Right hindlimb (tissue), 1 donor: ENCODE results near the gene PGM5.
A peak's percentile ranks its signal among the peaks of the same experiment; 100 is the strongest.

ENCODE experiments used
- DNase-seq: peaks from one replicate; pipeline ENCODE4 v3.0.0-alpha.2; 2018

The PGM5 gene

DNA sequence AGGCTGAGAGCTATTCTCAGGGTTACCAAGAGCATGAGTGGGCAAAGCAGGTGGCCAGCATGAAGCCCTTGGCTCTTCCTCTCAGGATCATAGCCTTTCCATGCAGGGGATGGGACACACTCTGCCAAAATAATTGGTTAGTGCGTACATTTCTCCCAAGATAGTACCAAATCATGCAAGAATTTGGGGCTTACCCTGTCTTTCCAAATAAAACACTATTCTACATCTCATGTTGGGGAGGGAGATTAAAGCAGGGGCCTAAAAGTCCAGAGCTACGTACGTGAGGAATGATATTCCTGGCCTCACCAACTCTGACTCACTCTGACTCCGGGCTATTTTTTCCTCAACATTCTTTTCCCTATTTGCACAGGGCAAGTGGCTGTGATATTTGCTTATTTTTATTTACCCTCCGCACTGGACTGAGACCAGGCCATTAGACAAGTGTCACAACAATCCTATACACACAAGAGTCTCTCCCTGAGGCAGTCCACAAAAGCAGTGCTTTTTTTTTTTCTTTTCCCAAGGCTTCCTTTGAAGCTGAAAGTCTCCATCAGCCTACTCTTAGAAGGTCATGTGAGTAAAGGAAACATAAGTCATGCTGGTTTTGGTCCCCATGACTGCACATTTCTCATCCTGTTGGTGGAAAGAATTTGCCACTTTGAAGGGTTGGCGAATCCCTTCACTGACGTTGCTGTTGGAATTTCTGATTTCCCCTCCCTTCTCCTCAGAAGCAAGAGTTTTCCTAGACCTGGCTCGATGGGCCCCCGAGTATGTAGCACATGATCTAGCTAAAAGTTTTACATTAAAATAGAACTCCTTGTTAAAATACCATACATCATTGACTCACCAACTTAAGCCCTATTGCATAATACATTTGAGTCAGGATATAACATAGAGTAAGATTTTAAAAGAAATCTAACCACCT lies 144.3 kb downstream of the PGM5 start:
- peak; percentile 27 for DNase-seq

DNA sequence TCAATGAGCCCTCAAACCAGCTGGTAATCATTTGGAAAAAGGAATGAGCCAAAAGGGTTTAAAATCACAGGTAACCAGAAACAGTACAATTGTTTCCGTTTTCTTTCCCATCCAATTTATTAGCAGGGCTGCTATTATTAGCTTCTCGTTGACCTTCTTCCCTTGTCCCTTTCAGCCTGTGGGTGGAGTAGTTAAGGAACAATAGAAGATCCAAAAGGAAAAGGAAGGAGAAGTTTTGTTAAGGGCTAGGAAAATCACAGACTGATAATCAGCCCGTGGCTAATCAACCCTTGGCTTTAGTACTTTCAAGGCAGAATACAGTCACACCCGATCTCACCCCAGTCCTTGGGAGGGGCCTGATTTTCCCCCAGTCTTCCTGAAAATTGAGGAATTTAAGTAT lies 145.9 kb downstream of the PGM5 start:
- no peak for DNase-seq

DNA sequence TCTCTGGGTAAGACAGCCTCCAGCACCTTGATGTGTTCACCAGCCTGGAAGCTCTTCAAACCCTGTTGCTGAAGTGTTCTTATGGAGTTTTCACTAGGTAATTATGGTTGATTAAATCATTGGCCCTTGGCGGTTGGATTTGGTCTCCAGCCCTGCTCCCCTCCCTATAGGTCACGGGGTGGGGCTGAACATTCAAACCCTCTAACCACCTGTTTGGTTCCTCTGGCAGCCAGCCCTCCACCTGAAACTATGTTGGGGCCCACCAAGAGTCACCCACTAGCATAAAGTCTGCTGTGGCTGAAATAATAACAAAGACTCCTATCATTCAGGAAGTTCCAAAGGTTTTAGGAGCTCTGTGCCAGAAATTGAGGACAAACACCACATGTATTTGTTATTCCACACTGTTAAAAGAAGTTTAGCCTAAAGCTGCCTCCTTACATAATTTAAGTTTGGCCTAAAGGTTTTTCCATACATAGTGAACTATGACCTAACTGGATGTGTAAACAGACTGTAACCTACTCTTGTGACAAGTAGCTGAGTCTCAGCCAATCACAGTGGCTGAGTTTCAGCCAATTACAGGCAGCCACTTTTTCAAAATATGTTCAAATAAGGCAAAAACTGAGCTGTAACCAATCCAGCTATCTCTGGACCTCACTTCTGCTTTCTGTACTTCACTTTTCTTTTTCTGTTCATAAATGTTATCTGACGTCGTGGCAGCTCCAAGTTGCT lies 149.4 kb downstream of the PGM5 start:
- no peak for DNase-seq

GRCh38 chr9:68506551-68506950 lies 150.1 kb downstream of the PGM5 start:
- no peak for DNase-seq

- DNase-seq = no peak
Observed at GRCh38 chr9:68507130-68507805, 150.9 kb downstream of the PGM5 start.

- no peak for DNase-seq
Observed at GRCh38 chr9:68507806-68508145, 151.4 kb downstream of the PGM5 start.

DNA sequence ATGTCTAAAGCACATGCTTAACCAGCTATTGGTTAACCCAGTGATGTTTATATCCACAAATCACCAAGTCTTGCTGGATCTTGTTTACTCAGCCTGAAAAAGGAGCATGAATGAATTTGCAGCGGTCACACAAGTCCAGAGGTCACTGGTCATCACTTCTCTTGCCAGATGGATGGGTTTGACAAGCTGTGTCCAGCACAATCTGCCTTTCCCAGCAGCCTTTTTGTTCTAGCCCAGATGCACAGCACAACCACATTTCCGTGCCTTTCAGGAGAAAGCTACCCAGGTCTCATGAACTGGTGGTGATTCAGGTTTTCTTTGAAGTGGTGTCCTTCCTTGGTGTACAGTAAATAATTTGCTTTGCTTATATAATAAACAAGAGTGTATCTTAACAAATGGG lies 152.1 kb downstream of the PGM5 start:
- no peak for DNase-seq

GRCh38 chr9:68509689-68510088 lies 153.3 kb downstream of the PGM5 start:
- no peak for DNase-seq

GRCh38 chr9:68513385-68513784 lies 157.0 kb downstream of the PGM5 start:
- no peak for DNase-seq

- DNase-seq = no peak
Observed at GRCh38 chr9:68513981-68514380, 157.6 kb downstream of the PGM5 start.

DNA sequence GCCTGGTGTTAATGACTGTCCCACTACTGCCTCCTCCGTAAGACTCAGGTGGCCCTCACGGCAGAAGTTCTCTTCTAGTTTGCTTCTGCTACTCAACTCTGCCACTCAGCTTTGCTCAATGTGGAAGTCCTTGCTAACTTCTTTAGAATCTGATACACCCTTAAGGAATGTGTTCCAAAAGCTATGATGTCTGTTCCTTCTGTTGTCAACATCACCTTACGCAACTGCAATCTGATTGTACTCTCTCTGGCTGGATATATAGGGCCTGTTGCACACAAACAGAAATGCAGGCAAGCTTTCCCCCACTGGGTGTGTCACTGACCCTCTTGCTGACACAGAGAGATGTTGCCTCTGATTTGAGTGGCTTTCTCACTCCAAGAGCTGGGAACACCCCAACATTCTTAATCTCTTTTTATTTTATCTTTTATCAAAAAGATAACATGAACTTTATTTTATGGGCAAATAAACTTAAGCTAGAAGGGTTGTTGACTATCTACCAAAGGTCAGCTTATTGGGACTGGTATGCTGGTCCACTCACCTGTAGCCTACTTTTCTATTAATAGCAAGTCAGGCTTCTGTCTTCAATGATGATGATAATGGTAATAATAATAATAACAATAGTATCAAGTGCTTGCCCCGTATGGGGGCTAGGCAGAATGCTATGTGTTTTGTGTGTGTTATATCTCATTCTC lies 159.1 kb downstream of the PGM5 start:
- no peak for DNase-seq

DNA sequence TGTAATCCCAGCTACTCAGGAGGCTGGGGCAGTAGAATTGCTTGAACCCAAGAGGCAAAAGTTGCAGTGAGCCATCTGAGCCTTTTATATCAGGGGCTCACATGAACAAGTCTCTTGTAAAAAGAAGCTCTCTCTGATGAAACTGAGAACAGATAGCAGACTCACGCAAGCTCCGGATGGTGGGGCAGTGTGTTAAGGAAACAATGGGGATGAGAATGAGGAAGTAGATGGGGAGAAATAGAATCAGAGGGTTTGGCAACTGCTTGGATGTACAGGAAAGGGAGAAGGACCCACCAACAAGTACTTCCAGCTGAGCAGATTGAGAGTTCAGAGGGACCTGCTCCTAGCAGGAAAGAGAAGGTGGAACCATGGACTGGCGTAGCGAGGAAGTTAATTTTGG lies 165.7 kb downstream of the PGM5 start:
- DNase-seq = no peak

DNA sequence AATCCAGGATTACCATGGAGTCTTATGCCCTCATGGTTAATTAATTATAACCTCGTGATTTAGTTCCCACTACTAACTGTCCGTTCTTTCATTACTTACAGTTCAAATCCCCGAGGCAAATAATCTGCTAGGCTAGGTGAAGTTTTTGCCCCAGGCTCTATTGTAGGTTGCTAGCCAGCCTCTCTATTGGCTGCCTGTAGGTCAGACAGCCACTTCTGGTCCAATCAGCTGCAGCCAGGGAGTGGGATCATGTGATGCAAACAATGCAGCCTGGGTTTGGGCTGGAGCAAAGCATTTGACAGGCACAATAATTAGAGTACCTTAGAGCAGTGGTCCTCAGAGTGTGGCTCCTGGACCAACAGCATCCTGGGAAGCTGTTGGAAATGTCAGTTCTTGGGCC lies 166.5 kb downstream of the PGM5 start:
- DNase-seq = no peak

DNA sequence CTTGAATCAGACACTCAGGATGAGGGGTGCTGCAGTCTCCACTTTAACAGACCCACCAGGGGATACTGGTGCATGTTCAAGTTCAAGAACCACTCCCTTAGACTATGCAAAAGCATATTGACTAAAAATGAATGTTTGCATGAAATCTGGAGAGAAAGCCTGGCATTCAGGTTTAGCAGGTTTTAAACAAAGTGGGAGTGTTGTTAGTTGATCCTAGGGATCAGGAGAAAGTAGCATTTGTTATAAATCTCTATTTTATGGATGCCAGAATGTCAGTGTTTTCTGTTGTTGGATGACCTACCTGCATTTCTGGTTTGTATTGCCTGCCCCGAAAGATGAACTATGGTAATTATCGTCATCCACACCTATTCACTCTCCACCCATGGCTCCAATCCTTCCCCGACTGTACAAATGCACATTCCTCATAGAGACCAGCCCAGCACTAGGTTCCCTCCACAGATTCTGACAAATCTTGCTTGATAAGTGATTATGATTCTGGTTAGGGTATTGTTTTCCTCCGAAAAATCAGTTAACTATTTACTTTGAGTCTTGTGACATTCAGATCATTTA lies 167.0 kb downstream of the PGM5 start:
- no peak for DNase-seq

GRCh38 chr9:68530618-68531017 lies 174.2 kb downstream of the PGM5 start:
- peak; percentile 58 for DNase-seq

DNA sequence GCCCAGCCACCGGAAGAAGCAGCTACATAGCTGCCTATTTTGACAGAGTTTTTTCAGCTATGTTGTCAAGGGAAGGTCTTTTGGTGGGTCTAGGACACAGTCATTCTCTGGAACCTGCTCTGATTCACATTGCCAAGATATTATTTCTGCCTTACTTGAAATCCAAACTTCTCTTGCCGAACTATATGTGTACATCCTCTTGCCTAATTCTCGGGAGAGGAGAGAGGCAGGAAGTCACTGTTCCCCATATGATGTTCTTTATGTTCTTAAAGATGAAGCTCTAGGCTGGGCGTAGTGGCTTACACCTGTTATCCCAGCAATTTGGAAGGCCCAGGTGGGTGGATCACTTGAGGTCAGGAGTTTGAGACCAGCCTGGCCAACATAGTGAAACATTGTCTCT lies 175.7 kb downstream of the PGM5 start:
- no peak for DNase-seq

- no peak for DNase-seq
Observed at GRCh38 chr9:68533678-68534077, 177.3 kb downstream of the PGM5 start.

DNA sequence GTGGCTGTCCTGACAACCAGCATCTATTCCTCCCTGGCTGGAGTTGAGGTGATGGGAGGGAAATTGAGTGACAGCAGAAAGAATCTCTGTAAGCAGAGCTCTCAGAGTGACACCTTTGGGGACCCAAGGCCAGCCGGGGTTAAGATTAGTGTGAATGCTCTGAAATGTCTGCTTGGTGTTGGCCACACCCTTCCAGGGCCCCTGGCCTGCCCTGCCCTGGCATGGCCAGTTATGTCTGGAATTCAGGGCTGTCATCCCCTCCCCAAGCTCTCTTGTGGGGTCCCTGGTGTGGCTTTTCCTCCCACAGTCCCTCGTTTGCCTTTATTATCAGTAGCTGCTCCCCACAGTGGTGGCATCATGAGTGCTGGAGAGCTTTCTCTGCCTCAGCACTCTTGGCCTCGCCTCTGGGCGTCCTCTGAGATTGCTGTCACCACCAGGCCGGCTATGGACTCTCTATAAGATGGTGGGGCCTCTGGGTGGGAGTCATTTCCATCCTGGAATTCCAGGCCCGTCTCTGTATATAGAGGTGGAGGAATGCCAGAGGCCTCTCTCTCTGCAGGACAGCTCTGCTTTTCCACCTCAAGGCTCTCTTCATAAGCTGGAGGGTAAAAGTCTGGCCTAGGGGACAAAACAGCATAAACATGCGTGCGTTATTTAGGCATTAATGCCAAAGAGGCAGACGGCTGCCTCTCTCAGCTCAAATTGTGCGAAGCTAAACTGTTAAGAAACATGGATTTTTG lies 180.6 kb downstream of the PGM5 start:
- no peak for DNase-seq

DNA sequence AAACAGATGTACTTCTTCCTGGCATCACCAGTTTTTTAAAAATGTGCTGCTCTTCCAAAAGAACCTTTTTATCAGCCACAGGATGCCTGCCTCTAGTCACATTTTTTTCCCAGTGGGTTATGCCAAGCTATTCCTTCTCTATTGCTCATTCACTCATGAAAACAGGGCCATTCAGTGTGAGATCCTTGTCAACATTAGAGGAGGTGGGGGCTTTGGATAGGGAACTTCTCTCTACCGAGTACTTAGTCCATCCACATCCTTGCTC lies 181.1 kb downstream of the PGM5 start:
- no peak for DNase-seq

DNA sequence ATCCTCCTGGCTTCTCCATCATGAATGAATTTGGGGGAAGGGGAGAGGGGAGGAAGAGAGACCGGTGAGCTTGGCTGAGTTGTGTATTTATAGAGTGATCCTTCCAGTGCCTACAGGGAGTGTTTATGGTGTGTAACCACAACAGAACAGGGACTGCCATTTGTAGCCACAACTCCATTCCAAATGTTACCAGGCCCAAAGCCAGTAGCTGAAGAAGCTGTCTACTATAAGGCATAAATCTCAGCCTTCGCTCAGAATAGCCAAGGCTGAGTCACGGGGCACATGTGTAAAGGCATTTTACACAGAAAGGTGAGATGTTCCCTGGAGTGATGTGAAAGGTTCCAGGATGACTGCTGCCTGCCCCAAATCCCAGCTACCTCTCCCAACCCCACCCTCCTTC lies 181.8 kb downstream of the PGM5 start:
- no peak for DNase-seq

- DNase-seq = no peak
Observed at GRCh38 chr9:68540712-68541535, 184.5 kb downstream of the PGM5 start, which contains the start of gene TMEM252. Gene TMEM252, minus strand, starts transcription at chr9:68540883. Its CDS starts 69 bp downstream, at chr9:68540814.
